ENCODE data around the gene NABP1. TPM values are rescaled to one million over a fixed set of nuclear protein-coding genes. Genes with fewer than 3 reads are reported as not detected.

Gene NABP1
- total RNA-seq, 1 experiment from 2014 or later: 5.8 TPM

DNA sequence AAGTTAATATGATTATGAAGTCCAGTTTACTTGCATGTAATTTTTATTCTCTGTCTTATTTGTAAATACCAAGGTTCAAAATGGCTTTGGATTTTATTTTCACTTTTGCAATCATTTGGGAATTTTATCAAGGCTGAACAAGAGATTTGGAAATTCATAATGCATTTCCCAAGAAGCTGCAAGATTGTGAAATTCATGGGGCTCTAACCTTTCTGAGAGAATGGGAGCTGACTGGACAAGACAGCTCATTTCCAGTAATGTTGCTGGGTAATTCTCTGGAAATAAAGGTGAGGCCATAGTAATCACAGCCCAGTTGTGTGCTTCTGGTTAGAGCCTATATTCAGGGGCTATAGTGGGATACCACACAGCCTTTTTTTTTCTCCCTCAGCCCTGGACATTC is 21.5 kb upstream of the NABP1 start:
- no peak for DNase-seq (ENCODE audit: low spot score)
- H3K9me3 Mint-ChIP-seq: peaks cover 9% of the 10 kb centered on the region
- no peaks in the 10 kb centered on the region for H3K4me1 Mint-ChIP-seq
- TF ChIP-seq, protein P1, sequence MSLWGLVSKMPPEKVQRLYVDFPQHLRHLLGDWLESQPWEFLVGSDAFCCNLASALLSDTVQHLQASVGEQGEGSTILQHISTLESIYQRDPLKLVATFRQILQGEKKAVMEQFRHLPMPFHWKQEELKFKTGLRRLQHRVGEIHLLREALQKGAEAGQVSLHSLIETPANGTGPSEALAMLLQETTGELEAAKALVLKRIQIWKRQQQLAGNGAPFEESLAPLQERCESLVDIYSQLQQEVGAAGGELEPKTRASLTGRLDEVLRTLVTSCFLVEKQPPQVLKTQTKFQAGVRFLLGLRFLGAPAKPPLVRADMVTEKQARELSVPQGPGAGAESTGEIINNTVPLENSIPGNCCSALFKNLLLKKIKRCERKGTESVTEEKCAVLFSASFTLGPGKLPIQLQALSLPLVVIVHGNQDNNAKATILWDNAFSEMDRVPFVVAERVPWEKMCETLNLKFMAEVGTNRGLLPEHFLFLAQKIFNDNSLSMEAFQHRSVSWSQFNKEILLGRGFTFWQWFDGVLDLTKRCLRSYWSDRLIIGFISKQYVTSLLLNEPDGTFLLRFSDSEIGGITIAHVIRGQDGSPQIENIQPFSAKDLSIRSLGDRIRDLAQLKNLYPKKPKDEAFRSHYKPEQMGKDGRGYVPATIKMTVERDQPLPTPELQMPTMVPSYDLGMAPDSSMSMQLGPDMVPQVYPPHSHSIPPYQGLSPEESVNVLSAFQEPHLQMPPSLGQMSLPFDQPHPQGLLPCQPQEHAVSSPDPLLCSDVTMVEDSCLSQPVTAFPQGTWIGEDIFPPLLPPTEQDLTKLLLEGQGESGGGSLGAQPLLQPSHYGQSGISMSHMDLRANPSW (CRISPR knock-in tag; conservative IDR thresholded peaks at IDR 0.05; ENCODE audit: low read depth): no peak
- TF ChIP-seq RORB (CRISPR knock-in tag; IDR thresholded peaks at IDR 0.05) (no peak), GRHL2 (CRISPR knock-in tag; IDR thresholded peaks at IDR 0.05; ENCODE audit: insufficient replicate concordance, severe bottlenecking) (no peak), ZNF423 (CRISPR knock-in tag; IDR thresholded peaks at IDR 0.05) (no peak), FOXJ3 (CRISPR knock-in tag; IDR thresholded peaks at IDR 0.05; ENCODE audit: borderline replicate concordance) (no peak), NR3C1 (CRISPR knock-in tag; conservative IDR thresholded peaks at IDR 0.05; ENCODE audit: low read depth) (no peak)
- TF ChIP-seq, protein P2, sequence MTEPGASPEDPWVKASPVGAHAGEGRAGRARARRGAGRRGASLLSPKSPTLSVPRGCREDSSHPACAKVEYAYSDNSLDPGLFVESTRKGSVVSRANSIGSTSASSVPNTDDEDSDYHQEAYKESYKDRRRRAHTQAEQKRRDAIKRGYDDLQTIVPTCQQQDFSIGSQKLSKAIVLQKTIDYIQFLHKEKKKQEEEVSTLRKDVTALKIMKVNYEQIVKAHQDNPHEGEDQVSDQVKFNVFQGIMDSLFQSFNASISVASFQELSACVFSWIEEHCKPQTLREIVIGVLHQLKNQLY (CRISPR knock-in tag; IDR thresholded peaks at IDR 0.05): no peak
- TF ChIP-seq, protein P3, sequence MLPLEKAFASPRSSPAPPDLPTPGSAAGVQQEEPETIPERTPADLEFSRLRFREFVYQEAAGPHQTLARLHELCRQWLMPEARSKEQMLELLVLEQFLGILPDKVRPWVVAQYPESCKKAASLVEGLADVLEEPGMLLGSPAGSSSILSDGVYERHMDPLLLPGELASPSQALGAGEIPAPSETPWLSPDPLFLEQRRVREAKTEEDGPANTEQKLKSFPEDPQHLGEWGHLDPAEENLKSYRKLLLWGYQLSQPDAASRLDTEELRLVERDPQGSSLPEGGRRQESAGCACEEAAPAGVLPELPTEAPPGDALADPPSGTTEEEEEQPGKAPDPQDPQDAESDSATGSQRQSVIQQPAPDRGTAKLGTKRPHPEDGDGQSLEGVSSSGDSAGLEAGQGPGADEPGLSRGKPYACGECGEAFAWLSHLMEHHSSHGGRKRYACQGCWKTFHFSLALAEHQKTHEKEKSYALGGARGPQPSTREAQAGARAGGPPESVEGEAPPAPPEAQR (CRISPR knock-in tag; IDR thresholded peaks at IDR 0.05): no peak
- TF ChIP-seq, protein P4, sequence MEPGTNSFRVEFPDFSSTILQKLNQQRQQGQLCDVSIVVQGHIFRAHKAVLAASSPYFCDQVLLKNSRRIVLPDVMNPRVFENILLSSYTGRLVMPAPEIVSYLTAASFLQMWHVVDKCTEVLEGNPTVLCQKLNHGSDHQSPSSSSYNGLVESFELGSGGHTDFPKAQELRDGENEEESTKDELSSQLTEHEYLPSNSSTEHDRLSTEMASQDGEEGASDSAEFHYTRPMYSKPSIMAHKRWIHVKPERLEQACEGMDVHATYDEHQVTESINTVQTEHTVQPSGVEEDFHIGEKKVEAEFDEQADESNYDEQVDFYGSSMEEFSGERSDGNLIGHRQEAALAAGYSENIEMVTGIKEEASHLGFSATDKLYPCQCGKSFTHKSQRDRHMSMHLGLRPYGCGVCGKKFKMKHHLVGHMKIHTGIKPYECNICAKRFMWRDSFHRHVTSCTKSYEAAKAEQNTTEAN (CRISPR knock-in tag; IDR thresholded peaks at IDR 0.05): no peak
- TF ChIP-seq, protein P5, sequence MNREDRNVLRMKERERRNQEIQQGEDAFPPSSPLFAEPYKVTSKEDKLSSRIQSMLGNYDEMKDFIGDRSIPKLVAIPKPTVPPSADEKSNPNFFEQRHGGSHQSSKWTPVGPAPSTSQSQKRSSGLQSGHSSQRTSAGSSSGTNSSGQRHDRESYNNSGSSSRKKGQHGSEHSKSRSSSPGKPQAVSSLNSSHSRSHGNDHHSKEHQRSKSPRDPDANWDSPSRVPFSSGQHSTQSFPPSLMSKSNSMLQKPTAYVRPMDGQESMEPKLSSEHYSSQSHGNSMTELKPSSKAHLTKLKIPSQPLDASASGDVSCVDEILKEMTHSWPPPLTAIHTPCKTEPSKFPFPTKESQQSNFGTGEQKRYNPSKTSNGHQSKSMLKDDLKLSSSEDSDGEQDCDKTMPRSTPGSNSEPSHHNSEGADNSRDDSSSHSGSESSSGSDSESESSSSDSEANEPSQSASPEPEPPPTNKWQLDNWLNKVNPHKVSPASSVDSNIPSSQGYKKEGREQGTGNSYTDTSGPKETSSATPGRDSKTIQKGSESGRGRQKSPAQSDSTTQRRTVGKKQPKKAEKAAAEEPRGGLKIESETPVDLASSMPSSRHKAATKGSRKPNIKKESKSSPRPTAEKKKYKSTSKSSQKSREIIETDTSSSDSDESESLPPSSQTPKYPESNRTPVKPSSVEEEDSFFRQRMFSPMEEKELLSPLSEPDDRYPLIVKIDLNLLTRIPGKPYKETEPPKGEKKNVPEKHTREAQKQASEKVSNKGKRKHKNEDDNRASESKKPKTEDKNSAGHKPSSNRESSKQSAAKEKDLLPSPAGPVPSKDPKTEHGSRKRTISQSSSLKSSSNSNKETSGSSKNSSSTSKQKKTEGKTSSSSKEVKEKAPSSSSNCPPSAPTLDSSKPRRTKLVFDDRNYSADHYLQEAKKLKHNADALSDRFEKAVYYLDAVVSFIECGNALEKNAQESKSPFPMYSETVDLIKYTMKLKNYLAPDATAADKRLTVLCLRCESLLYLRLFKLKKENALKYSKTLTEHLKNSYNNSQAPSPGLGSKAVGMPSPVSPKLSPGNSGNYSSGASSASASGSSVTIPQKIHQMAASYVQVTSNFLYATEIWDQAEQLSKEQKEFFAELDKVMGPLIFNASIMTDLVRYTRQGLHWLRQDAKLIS (CRISPR knock-in tag; IDR thresholded peaks at IDR 0.05; ENCODE audit: borderline replicate concordance): no peak
- TF ChIP-seq, protein P6, sequence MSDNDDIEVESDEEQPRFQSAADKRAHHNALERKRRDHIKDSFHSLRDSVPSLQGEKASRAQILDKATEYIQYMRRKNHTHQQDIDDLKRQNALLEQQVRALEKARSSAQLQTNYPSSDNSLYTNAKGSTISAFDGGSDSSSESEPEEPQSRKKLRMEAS (CRISPR knock-in tag; IDR thresholded peaks at IDR 0.05): no peak
- TF ChIP-seq, protein P7, sequence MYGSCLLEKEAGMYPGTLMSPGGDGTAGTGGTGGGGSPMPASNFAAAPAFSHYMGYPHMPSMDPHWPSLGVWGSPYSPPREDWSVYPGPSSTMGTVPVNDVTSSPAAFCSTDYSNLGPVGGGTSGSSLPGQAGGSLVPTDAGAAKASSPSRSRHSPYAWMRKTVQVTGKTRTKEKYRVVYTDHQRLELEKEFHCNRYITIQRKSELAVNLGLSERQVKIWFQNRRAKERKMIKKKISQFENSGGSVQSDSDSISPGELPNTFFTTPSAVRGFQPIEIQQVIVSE (CRISPR knock-in tag; IDR thresholded peaks at IDR 0.05; ENCODE audit: borderline replicate concordance): no peak
- TF ChIP-seq, protein P8, sequence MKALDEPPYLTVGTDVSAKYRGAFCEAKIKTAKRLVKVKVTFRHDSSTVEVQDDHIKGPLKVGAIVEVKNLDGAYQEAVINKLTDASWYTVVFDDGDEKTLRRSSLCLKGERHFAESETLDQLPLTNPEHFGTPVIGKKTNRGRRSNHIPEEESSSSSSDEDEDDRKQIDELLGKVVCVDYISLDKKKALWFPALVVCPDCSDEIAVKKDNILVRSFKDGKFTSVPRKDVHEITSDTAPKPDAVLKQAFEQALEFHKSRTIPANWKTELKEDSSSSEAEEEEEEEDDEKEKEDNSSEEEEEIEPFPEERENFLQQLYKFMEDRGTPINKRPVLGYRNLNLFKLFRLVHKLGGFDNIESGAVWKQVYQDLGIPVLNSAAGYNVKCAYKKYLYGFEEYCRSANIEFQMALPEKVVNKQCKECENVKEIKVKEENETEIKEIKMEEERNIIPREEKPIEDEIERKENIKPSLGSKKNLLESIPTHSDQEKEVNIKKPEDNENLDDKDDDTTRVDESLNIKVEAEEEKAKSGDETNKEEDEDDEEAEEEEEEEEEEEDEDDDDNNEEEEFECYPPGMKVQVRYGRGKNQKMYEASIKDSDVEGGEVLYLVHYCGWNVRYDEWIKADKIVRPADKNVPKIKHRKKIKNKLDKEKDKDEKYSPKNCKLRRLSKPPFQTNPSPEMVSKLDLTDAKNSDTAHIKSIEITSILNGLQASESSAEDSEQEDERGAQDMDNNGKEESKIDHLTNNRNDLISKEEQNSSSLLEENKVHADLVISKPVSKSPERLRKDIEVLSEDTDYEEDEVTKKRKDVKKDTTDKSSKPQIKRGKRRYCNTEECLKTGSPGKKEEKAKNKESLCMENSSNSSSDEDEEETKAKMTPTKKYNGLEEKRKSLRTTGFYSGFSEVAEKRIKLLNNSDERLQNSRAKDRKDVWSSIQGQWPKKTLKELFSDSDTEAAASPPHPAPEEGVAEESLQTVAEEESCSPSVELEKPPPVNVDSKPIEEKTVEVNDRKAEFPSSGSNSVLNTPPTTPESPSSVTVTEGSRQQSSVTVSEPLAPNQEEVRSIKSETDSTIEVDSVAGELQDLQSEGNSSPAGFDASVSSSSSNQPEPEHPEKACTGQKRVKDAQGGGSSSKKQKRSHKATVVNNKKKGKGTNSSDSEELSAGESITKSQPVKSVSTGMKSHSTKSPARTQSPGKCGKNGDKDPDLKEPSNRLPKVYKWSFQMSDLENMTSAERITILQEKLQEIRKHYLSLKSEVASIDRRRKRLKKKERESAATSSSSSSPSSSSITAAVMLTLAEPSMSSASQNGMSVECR (CRISPR knock-in tag; IDR thresholded peaks at IDR 0.05; ENCODE audit: borderline replicate concordance): no peak
- H3K36me3 Mint-ChIP-seq: no peaks in the 10 kb centered on the region
- ATAC-seq: no peak
- H3K27ac Mint-ChIP-seq: no peak overlapping the region
- CTCF ChIA-PET: no interaction called here
- no peaks in the 10 kb centered on the region for H3K27me3 Mint-ChIP-seq (ENCODE audit: low read depth)
- POLR2A ChIA-PET: no interaction called here
- no peak overlapping the region for H3K4me3 Mint-ChIP-seq

Data from WTC11 (cell line).